Nucleus accumbens (tissue), 56 donors: ENCODE measurements around the gene KIF3B.
"Not testable (repeated sequence)": the region's sequence is repeated elsewhere in the genome, so short reads cannot be mapped to it uniquely, and the experiment has no call there.

Experiments used
- DNase-seq, 56 donors: peaks; one replicate each; lab custom pipeline; 2025; lab: John Stamatoyannopoulos, UW

Gene KIF3B

DNA sequence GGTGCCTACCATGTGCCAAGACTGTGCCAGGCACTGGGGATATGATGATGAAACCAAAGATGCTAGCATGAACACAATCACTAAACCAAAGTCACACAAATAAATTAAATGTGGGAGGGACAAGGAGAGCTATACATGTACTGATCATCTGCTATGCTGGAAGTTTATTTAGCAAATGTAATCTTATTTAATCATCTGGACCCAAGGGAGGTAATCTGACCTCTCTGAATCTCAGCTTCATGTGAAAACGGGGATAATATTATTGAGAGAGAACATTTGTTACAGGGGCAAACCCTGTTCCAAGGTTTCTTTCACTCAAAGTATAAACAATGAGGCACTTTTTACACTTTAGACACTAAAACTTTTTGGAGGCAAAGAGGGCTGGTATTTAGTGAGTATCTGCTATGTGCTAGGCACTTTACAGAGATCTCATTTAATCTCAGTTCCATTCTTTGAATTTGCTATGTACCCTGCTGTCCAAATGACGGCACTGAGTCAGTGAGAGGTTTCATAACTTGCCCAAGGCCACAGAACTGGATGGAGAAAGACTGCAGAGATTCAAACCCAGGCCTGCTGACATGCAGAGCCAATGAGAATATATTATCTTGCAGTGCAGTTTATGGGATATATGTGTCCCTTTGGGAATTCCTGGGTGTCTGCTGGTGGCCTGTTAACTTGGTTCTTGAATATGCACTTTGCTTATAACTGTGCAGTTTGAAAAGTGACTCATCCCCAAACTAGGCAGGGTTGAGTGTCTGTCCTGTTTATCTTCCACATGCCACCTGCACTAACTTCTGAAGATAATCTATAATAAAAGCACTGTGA, 77.4 kb downstream of the KIF3B start:
- no peak for DNase-seq

DNA sequence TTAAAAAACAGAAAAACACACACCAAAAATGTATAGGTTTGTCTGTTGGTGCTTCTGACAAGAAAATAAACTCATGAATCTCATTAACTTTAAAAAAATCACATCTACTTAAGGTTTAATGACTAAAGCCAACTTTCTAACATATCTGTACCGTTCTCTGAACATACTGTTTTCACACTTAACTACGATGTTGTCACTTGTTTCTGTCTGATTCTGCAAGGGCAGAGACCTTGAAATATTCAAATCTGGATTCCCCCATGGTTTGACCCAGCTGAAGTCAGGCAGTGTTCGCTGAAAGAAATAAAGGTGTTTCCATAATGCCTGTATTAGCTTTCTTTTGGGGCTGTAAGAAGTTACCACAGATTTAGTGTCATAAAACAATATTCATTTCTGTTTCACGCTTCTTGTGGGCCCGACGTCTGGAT, 78.0 kb downstream of the KIF3B start:
- no peak for DNase-seq

- not testable (repeated sequence) for DNase-seq
Observed at GRCh38 chr20:32355907-32356621, 78.6 kb downstream of the KIF3B start.

GRCh38 chr20:32356622-32357374, 79.3 kb downstream of the KIF3B start:
- no peak for DNase-seq

DNA sequence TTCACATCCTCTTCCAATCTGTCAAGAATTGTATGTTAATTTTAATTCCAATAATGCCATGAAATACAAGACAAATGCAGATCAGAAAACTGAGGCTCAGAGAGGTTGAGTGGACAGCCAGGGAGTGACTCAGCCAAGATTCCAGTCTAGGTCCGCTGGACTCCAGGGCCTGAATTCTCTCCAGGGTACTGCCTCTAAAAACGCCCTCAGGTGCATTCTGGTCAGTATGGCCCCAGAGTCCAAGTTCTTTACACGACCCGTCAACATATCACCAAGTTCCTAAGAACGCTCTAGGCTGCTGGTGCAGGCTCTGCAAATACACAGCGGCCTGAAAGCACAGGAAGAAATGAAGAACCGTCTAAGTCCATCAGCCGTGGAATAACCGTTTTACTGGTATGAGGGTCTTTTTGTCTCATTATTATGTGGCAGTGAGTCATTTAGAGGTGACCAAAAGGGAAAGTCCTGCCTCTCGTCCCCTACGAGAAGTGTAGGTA, 80.0 kb downstream of the KIF3B start:
- DNase-seq = peak in 13 of 56 donors; percentile 23 to 65 (median 42)

- DNase-seq = peak; percentile 82 to 99 (median 96)
Observed at GRCh38 chr20:32357869-32358631, 80.6 kb downstream of the KIF3B start, which contains the start of gene ASXL1. ASXL1 (plus strand) TSS chr20:32358331; CDS start chr20:32358776, 445 bp downstream.

DNA sequence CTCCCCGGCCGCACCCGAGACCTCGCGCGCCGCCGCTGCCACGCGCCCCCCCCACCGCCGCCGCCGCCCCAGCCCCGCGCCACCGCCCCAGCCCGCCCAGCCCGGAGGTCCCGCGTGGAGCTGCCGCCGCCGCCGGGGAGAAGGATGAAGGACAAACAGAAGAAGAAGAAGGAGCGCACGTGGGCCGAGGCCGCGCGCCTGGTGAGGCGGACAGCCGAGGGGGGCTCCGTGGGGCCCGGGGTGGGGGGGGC, 81.1 kb downstream of the KIF3B start:
- DNase-seq = peak in 5 of 56 donors; percentile 45 to 74 (median 68)

DNA sequence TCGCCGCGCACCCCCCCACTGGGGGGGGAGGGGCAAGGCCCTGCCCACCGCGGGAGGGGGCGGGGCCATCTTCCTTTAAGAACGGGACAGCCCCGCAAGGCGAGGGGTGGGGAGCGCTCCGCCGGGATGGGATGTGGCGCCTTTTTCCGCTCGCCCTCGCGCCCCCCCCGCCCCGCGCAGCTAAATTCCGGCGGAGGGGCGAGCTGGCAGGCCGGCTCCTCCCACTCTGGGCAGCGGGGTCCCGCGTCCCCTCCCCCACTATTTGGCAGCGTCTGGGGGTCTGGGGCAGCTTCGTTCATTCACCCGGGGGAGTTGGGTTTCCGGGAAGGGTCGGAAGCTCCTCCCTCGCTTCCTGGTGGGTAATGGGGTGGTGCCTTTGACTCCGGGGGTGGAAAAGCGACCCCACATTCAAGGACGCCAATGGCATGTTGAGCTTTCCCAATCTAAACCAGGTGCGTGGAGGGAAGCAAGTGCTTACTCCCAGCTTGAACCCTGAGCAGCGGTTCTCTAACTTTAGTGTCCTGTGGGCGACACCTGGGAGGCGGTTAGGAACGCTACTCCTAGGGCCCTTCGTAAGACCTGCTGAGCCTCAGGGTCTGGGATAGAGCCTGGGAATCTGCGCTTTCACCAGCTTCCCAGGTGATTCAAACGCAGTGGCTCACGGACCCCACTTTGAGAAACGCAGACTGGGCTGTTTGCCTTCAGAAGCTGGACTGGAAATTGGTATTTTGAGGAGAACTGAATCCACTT, 81.6 kb downstream of the KIF3B start:
- DNase-seq = peak in 45 of 56 donors; percentile 7 to 82 (median 64)

- DNase-seq = peak in 10 of 56 donors; percentile 3 to 52 (median 40)
Observed at GRCh38 chr20:32359633-32360332, 82.3 kb downstream of the KIF3B start.

GRCh38 chr20:32360333-32360634, 82.8 kb downstream of the KIF3B start:
- no peak for DNase-seq

GRCh38 chr20:32362901-32363364, 85.5 kb downstream of the KIF3B start:
- DNase-seq = no peak

GRCh38 chr20:32363492-32363891, 86.0 kb downstream of the KIF3B start:
- no peak for DNase-seq

DNA sequence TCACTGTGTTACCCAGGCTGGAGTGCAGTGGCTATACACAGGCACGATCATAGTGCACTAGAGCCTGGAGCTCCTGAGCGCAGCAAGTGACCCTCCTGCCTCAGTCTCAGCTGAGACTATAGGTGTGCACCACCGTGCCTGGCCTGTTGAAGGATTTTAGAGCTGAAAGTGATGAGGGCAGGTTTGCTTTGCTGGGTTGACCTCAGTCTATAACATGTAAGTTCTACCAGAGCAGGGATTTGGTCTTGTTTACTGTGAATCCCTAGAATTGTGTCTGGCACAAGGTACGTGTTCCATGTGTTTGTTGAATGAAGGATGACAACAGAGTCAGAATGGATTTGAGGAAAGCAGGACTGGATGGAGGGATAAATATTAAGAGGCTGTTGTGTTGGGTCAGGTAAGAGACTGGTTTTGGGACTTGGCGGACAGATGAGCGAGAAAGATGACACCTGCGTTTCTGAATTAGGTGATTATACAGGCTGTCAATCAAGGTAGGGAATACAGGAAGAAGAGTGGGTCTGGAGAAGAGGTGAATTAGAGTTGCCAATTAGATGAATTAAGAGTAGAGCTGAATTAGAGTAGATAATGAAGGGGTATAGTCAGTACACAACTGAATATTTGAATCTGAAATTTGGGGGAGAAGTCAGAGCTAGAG, 87.2 kb downstream of the KIF3B start:
- no peak for DNase-seq

DNA sequence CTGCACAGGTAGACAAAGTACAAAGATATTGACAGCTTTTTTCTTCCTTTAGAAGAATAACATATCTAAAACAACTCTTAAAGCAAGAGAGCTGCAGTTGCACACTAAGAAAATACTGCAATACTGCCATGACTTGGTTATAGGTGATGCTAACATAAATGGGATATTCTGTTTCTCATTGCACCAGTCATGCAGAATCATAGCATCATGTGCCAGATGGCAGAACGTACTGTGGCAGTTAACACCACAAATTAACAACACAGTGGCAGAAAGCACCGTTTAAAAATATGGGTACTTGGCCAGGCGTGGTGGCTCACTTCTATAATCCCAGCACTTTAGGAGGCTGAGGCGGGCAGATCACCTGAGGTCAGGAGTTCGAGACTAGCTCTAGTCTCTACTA, 88.1 kb downstream of the KIF3B start:
- no peak for DNase-seq

DNA sequence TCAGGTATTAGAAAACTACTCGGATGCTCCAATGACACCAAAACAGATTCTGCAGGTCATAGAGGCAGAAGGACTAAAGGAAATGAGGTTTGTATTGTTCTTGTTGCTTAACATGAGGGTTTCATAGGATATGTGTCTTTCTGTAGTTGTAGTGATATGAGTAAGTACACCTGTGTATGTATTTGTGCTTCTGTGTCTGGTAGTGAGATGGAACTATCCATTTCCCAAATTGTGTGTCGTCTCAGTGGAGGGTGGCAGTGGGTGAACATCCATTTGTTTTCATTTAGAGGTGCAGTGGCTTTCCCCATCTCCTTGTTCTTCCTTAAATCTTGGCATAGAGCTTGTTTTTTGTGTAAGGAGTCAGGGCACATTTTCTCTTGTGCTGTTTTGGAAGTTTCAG, 88.9 kb downstream of the KIF3B start:
- no peak for DNase-seq

GRCh38 chr20:32368323-32368722, 90.9 kb downstream of the KIF3B start:
- DNase-seq = no peak

GRCh38 chr20:32368925-32369324, 91.5 kb downstream of the KIF3B start:
- DNase-seq = no peak

DNA sequence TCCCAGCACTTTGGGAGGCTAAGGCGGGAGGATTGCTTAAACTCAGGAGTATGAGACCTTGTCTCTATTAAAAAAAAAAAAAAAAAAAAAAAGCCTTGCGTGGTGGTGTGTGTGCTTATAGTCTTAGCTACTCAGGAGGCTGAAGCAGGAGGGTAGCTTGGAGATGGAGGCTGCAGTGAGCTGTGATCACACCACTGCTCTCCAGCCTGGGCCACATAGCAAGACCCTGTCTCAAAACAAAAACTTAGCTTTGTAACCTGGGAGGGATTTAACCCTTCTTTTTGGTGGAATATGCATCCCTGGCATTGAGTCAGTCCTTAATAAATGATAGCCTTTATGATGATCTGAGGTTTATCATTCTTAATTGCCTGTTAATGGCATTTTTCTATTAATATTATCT, 93.4 kb downstream of the KIF3B start:
- DNase-seq = no peak
